Activated CD4-positive, alpha-beta T cell treated with anti-CD3 and anti-CD28 coated beads, Interleukin-2, Interleukin-4, amounts not matched to agents 100 ng/mL and 50 ng/mL, durations not matched to agents 16 hours and 8 hours (primary cell): Measurements from ENCODE around the gene ATP5MC2.
A peak's percentile ranks its signal among the peaks of the same experiment; 100 is the strongest.
"Not testable (repeated sequence)": the region's sequence is repeated elsewhere in the genome, so short reads cannot be mapped to it uniquely, and the experiment has no call there.

Experiments used
- DNase-seq: peaks from one replicate; pipeline ENCODE4 v3.0.0-alpha.2; 2020; ENCODE audit warnings: low spot score

Gene ATP5MC2

GRCh38 chr12:53646300-53646699 lies 29.6 kb downstream of the ATP5MC2 start:
- DNase-seq: not testable (repeated sequence)

GRCh38 chr12:53645165-53645564 lies 30.7 kb downstream of the ATP5MC2 start:
- DNase-seq: no peak

GRCh38 chr12:53644133-53644532 lies 31.8 kb downstream of the ATP5MC2 start:
- no peak for DNase-seq

DNA sequence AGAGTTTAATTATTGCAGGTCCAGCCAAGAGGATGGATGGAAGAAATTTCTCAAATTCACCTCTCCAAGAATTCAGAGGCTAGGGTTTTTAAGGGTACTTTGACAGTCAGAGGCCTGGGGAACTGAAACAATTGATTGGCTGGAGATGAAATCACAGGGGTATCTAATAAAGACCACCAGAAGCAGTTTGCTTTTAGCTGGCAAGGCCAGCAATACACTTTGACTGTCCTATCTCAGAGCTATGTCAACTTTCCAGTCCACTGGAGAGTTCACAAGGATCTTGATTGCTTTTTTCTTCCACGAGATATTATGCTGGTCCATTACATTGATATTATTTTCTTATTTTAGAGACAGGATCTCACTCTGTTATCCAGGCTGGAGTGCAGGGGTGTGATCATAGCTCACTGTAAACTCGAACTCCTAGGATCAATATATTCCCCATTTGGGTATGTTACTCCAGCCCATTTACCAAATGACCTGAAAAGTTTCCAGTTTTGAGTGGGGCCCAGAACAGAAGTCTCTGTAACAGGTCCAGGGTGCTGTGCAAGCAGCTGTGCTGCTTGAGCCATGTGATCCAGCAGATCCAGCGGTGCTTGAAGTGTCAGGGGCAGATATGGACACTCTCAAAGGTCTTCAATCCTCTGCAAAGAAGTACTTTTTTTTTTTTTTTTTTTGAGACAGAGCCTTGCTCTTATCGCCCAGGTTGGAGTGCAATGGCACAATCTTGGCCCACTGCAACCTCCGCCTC lies 32.5 kb downstream of the ATP5MC2 start:
- DNase-seq: no peak

DNA sequence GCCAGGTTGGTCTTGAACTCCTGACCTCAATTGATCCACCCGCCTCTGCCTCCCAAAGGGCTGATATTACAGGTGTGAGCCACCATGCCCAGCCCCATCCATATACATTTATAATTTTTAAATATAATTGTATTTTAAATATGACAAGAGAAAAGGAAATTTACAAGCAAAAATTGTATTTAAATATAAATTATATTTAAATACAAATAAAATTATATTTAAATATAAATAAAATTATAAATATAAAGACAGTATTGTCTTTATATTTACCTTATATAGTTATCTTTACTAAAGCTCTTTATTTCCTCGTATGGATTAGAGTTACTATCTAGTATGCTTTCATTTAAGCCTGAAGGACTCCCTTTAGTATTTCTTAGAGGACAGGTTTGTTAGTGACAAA lies 37.8 kb downstream of the ATP5MC2 start:
- DNase-seq: no peak

DNA sequence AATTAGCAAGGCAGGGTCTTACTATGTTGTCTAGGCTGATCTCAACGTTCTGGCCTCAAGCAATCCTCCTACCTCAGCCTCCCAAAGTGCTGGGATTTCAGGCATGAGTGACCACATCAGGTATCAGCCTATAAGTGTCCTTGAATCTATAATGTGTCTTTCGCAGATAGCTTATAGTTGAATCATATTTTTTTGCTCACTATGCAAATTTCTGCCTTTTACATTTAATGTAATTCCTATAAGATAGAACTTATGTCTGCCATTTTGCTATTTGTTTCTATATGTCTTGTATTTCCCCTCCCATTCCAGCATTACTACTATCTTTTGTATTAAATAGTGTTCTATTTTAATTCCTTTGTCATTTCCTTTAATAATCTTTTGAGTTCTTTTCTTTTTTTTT lies 39.2 kb downstream of the ATP5MC2 start:
- no peak for DNase-seq

GRCh38 chr12:53635708-53636107 lies 40.2 kb downstream of the ATP5MC2 start:
- DNase-seq: not testable (repeated sequence)

DNA sequence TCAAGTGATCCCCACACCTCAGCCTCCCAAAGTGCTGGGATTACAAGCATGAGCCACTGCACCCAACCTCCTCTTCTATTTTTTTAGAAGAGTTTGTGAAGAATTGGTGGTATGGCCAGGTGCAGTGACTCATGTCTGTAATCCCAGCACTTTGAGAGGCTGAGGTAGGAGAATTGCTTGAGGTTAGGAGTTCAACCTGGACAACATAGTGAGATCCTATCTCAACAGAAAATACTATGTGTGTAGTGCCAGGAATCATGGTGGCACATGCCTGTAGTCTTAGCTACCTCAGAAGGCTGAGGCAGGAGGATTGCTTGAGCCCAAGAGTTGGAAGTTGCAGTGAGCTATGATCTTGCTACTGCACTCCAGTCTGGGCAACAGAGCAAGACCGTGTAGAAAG lies 44.2 kb downstream of the ATP5MC2 start:
- no peak for DNase-seq

GRCh38 chr12:53627919-53628318 lies 48.0 kb downstream of the ATP5MC2 start:
- no peak for DNase-seq

DNA sequence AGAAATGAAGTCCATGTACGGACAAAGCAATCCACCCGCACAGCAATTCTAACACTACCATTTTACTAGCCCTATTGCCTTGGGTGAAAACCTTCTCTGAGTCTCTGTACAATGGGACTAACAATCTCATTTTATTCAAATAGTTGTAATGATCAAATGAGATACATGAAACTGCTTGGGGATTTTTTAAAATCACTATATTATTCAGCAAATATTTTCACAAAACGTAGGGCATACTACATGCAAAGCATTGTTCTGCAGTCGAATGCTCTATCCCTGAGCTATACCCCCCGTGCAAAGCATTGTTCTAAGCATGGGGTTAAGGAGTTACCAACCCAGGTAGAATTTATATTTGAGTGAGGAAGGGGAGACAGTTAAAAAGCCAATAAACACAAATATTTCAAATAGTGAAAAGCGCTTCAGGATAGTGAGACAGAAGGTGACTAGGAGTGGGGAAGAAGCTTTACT lies 49.1 kb downstream of the ATP5MC2 start:
- no peak for DNase-seq

GRCh38 chr12:53625946-53626701 lies 49.8 kb downstream of the ATP5MC2 start, which contains the start of gene ATF7:
TSS of gene ATF7 (minus strand) at chr12:53626382. CDS start at chr12:53601000, 25,382 bp downstream.
- DNase-seq: peak; percentile 98

DNA sequence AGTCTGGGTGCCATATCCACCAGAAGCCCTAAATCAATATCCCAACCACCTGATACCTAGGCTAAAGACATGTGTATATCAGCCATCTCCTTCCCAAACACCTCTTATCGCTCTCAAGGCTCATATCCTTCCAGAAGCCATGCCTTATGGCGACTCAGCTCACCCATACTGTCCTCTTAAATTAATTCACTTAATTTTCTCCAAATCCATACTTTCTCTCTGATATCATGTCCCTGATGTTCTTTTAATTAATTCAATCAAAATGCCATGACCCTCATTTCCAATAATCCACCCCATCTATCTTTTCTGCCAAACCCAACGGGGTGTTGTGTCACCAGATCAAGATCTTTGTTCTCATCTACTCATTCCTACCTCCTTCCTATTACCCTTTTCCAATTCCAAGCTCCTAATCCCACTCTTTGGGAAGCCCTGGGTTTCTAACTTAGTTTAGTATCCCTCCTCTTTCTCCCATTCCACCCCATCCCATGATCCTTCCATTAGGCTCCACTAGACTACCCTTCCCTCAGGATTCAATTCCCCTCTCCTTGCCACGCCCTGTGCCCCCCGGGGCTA lies 50.4 kb downstream of the ATP5MC2 start:
- DNase-seq: no peak

DNA sequence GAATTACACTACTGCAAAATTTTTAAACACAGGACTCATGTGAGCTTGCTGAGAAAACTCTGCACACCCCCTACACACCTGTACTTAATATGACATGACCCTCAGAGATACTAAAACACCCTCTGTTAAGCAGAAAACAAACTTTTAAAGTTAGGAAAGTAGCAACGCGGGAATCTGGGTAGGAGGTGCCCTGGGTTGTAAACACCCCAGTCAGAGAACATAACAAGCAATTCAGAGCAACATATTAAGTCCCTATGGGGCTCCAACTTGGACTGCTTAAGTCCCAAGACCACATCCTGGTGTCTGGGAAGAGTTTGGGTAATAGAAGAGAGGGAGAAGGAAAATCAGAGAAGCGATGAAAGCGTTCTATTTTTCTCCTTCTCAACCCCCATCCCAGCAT lies 50.9 kb downstream of the ATP5MC2 start:
- DNase-seq: no peak

DNA sequence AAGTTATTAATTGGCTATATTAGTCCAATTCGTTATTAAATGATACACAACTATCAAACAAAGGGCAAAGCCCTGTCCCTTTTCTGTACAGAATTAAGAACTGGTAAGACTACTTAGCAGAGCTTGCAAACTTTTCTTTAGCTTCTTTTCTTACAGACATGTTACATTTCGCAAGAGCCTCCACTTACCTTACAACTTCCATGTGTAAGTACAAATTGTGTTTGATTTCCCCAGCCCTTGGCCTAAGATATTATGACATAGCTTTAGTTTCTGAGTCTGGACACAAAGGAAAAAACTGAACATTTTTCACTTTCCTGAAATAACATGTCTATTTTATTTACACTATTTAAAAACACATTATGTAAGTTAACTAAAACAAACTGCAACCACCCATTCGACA lies 51.4 kb downstream of the ATP5MC2 start:
- no peak for DNase-seq

GRCh38 chr12:53623548-53624385 lies 52.1 kb downstream of the ATP5MC2 start:
- DNase-seq: no peak

DNA sequence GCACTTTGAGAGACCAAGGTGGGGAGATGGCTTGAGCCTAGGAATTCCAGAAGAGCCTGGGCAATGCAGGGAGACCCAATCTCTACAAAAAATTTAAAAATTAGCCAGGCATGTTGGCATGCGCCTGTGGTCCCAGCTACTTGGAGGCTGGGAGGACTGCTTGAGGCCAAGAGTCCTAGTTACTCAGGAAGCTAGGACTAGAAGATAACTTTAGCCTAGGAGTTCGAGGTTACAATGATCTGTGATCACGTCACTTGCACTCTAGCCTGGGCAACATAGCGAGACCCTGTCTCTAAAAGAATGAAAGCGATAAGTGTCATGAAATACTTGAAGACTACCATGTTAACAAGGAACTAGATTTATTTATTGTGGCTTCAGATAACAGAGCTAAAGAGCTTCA lies 53.2 kb downstream of the ATP5MC2 start:
- DNase-seq: no peak

DNA sequence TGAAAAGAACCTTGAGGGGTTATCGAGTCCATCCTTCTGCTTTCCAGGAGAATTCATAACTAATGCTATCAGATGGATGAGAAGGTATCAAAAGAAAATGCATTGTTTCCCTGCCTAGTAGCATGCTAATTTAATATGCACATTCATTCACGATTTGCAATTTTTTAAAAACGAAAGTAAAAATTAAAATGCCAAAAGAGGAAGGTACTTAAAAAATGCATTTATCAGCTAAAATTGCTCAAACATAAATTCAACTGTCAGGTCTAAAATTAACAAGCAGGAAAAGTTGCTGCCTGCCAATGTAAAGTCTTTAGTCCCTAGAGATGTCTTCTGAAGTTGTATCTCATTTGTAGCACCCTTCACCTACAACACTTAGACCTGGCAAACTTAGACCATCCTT lies 57.6 kb downstream of the ATP5MC2 start:
- DNase-seq: no peak

- DNase-seq: no peak
Measured at GRCh38 chr12:53617700-53618099, 58.2 kb downstream of the ATP5MC2 start.

DNA sequence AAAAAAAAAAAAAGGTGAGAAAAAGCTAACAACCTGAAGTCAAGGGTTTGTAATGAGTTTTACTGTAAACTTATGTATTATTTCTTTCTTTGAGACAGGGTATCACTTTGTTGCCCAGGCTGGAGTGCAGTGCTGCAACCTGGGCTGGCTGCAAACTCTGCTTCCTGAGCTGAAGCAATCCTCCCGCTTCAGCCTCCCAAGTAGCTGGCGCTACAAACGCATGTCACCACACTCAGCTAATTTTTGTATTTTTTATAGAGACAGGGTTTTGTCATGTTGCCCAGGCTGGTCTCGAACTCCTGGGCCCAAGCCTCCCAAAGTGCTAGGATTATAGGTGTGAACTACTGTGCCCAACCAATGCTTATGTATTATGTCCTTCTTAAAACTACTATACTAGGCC lies 58.9 kb downstream of the ATP5MC2 start:
- DNase-seq: no peak
